Adrenal gland (tissue), 12 donors: Measurements from ENCODE around the gene KIF6. TPM values are rescaled to one million over a fixed set of nuclear protein-coding genes. Genes with fewer than 3 reads are reported as not detected.
A peak's percentile ranks its signal among the peaks of the same experiment; 100 is the strongest.

Experiments used
- DNase-seq, 7 donors: peaks; one replicate each; pipeline ENCODE4 v3.0.0-alpha.2; 2019 to 2020
- H3K27ac ChIP-seq, 5 donors: fragments of 200-600 bp; sonication (generic) in 4 of 5; 1 replicate in 3 of 5; 2 replicates in 2 of 5; pipeline versions ENCODE4 v1.5.1 to v1.8.0; 2016 to 2020; ENCODE audit warnings: mild to moderate bottlenecking in 1 of 5
- H3K27me3 ChIP-seq: fragments of 200-600 bp; 2 replicates; pipeline ENCODE4 v1.8.0; 2021
- H3K36me3 ChIP-seq, 2 donors: fragments of 200-600 bp; replicated peaks in 1 of 2; 1 replicate in 1 of 2; 2 replicates in 1 of 2; pipeline versions ENCODE4 v1.5.1 to v1.8.0; 2018 to 2022
- H3K4me1 ChIP-seq, 2 donors: fragments of 200-600 bp; replicated peaks in 1 of 2; 1 replicate in 1 of 2; 2 replicates in 1 of 2; pipeline versions ENCODE4 v1.5.1 to v1.8.0; 2018 to 2021
- H3K4me3 ChIP-seq, 4 donors: fragments of 200-600 bp; sonication (generic) in 3 of 4; one replicate each; pipeline ENCODE4 v1.5.1; 2016 to 2018
- H3K9me3 ChIP-seq, 3 donors: fragments of 200-600 bp; sonication (generic) in 1 of 3; replicated peaks in 1 of 3; 1 replicate in 2 of 3; 2 replicates in 1 of 3; pipeline versions ENCODE4 v1.5.1 to v1.8.0; 2016 to 2021
- CTCF ChIP-seq, 6 experiments: fragments of 450-650 bp in 4 of 6; fragments of 200-600 bp in 2 of 6; sonication (generic) in 1 of 6; IDR thresholded peaks; 1 replicate in 5 of 6; 2 replicates in 1 of 6; pipeline versions ENCODE4 v1.5.1 to v1.8.0; 2016 to 2021; ENCODE audit warnings: antibody characterized with exemption in 6 of 6, mild to moderate bottlenecking in 2 of 6, moderate library complexity in 1 of 6
- POLR2A ChIP-seq, 2 donors: fragments of 450-650 bp; IDR thresholded peaks; one replicate each; pipeline ENCODE4 v1.6.1; 2017; ENCODE audit warnings: antibody characterized with exemption in 2 of 2, mild to moderate bottlenecking in 2 of 2, moderate library complexity in 1 of 2
- WGBS, 4 donors: extraction: QIAGEN DNeasy Blood & Tissue Kit in 2 of 4; methylation state at CpG; one replicate each; pipeline versions ENCODE4 v1.1.5 to v1.1.7; 2013 to 2017; 5-methylcytosine and 5-hydroxymethylcytosine counted together
- intact Hi-C, 2 donors: fragments of 100-400 bp; cut with DNase I; formaldehyde crosslinking; loops; one replicate each; pipeline versions ENCODE4 v1.14.1 to v1.15.0; 2022 to 2023
- polyA plus RNA-seq, 3 donors: library from polyadenylated mRNA; stranded (reverse); fragments of 200-250 nt in 2 of 3; fragments of 350-450 nt in 1 of 3; fragmentation: Illumina TruSeq in 1 of 3; extraction: RNeasy Lipid Tissue Mini Kit (QIAGEN cat#74804) in 1 of 3; gene quantifications; one replicate each; pipeline ENCODE4 v1.2.3, GENCODE V29; 2013 to 2014
- total RNA-seq, 9 donors: library from RNA; depleted of rRNA in 4 of 9; stranded (reverse); fragments of >200 nt in 4 of 9; fragments of 120-200 nt in 1 of 9; fragmentation: NEBNext Ultra II Directional in 1 of 9; extraction: Animal tissue kit (Norgen Biotek cat#: 25700) in 1 of 9; gene quantifications; one replicate each; pipeline versions ENCODE4 v1.1.0 to v1.2.4, GENCODE V29; 2013 to 2023
- donor health status: healthy with polysubstance abuse.
- donor health status: Bipolar disorder and iron deficiency.
- donor health status: DM: yes; HTN: yes; CAD: no.
- donor health status: DM: no; HTN: no; CAD: no.
- donor health status: DM: no; HTN: no; CAD: no.
- donor health status: DM: yes; HTN: yes; CAD: no.

The KIF6 gene
- total and polyA plus RNA-seq, 12 donors, result 0.52 to 4.2 (median 0.73) TPM

- intact Hi-C loops, result loop anchor here in 1 of 2 donors (10.0 kb wide), 1 partner anchor 929 kb away; no protein-coding TSS in a partner anchor
- no peak for DNase-seq
- 68 to 79% (median 73%) methylated on average over 3 of the region's 3 CpGs for WGBS, 4 donors
Observed at GRCh38 chr6:39375405-39375804, 349.8 kb downstream of the KIF6 start.

GRCh38 chr6:39370390-39370789 is 354.8 kb downstream of the KIF6 start:
- Histone ChIP-seq H3K4me1 (peaks cover 9 to 11% of the 10 kb centered on the region in 2 donors), H3K27me3 (no peaks in the 10 kb centered on the region), H3K4me3 (no peak overlapping the region), H3K36me3 (no peaks in the 10 kb centered on the region), H3K9me3 (no peaks in the 10 kb centered on the region), H3K27ac (no peak overlapping the region)
- DNase-seq, result no peak
- intact Hi-C loops, result loop anchor here in 1 of 2 donors (10.0 kb wide), 1 partner anchor 934 kb away; no protein-coding TSS in a partner anchor
- 72 to 84% (median 74%) methylated on average over 3 of the region's 3 CpGs for WGBS, 4 donors
- no peak for TF ChIP-seq CTCF (IDR thresholded peaks at IDR 0.05)
- no peak for TF ChIP-seq POLR2A (IDR thresholded peaks at IDR 0.05)

More at GRCh38 chr6:39375405-39375804, 349.8 kb downstream of the KIF6 start:
- Histone ChIP-seq H3K4me1 (peaks cover 0 to 3% of the 10 kb centered on the region in 2 donors), H3K27ac (no peak overlapping the region), H3K36me3 (no peaks in the 10 kb centered on the region), H3K9me3 (no peaks in the 10 kb centered on the region), H3K27me3 (no peaks in the 10 kb centered on the region), H3K4me3 (no peak overlapping the region)
- no peak for TF ChIP-seq CTCF (IDR thresholded peaks at IDR 0.05)
- no peak for TF ChIP-seq POLR2A (IDR thresholded peaks at IDR 0.05)

- Histone ChIP-seq H3K27me3 (no peaks in the 10 kb centered on the region), H3K9me3 (no peaks in the 10 kb centered on the region), H3K4me1 (peaks cover 9 to 11% of the 10 kb centered on the region in 2 donors), H3K4me3 (no peak overlapping the region), H3K36me3 (no peaks in the 10 kb centered on the region), H3K27ac (no peak overlapping the region)
- intact Hi-C loops, result loop anchor here (10.0 kb wide), 2 partner anchors 515 to 935 kb away; no protein-coding TSS in a partner anchor
- no peak for DNase-seq
- WGBS, 4 donors, result 11 to 49% (median 45%) methylated on average over 1 of the region's 1 CpG
- TF ChIP-seq POLR2A (IDR thresholded peaks at IDR 0.05) (no peak), CTCF (IDR thresholded peaks at IDR 0.05) (peak in 1 of 6 experiments; percentile 18)
Observed at GRCh38 chr6:39369987-39370386, 355.2 kb downstream of the KIF6 start.

- intact Hi-C loops, result loop anchor here in 1 of 2 donors (10.0 kb wide), 1 partner anchor 517 kb away; no protein-coding TSS in a partner anchor
- no peak for TF ChIP-seq POLR2A (IDR thresholded peaks at IDR 0.05)
- no peak for TF ChIP-seq CTCF (IDR thresholded peaks at IDR 0.05)
- peaks cover 9 to 11% of the 10 kb centered on the region in 2 donors for H3K4me1 ChIP-seq
- H3K27me3 ChIP-seq, result no peaks in the 10 kb centered on the region
- H3K36me3 ChIP-seq, result no peaks in the 10 kb centered on the region
- H3K9me3 ChIP-seq, result no peaks in the 10 kb centered on the region
- H3K4me3 ChIP-seq, result no peak overlapping the region
- peak in 1 of 7 donors; percentile 5 for DNase-seq
- H3K27ac ChIP-seq, result peak overlapping the region in 3 of 5 donors; percentile 12 to 82 (median 54)
- WGBS, 4 donors, result 79 to 94% (median 82%) methylated on average over 3 of the region's 3 CpGs
Observed at GRCh38 chr6:39367700-39368099, 357.5 kb downstream of the KIF6 start.
